ENCODE data around the gene DRAM2.

The DRAM2 gene

GRCh38 chr1:111139956-111140679 is at the start of gene DRAM2, which contains the start of gene CEPT1:
Gene DRAM2 (minus strand): TSS chr1:111140093. CDS start chr1:111131554, 8,539 bp downstream.
Gene CEPT1 (plus strand): TSS chr1:111140223. CDS start chr1:111147715, 7,492 bp downstream.
- DNase-seq: peak; percentile 98

GRCh38 chr1:111184663-111185062 is 44.8 kb upstream of the DRAM2 start:
- DNase-seq: no peak

- no peak for DNase-seq
Observed at GRCh38 chr1:111183308-111184069, 43.6 kb upstream of the DRAM2 start.

DNA sequence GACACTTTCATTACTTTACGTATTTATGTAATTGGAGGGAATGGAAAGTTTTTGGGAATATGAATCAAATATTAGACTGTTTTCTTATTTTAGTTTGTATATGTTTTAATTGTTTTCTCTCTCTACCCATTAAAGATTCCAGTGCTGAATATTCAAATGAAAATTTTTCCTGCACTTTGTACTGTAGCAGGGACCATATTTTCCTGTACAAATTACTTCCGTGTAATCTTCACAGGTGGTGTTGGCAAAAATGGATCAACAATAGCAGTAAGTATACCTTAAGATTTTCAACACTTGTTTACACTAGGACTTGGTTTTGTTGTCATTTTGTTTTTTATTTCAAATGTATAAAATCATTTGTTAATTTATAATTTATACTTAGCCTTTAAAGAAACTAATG is 42.2 kb upstream of the DRAM2 start:
- no peak for DNase-seq

DNA sequence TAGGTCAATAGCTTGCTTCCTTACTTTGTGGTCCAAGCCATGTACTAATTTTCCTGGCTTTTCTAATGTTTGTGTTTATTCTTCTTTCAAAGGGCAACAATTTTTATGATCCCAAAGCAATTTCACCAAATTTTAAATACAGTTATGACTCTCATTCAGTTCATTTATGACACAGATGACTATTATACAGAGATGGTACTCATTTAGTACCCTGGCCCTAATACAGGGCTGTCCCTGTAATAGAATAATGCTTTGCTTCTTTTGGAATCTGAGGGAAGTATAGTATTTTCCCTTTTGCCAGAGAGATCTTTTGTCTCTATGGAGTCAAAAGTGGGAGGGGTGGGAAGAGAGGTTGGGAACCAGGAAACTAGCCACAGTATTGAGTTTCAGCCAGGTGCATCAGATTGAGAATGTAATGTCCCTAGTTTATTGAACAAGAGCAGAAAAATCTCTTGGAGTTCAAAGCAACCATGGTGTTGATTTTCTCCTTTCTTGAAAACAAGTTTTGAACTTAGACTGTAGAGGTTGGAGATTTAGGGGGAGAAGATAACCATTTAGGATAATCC is 40.2 kb upstream of the DRAM2 start:
- peak; percentile 81 for DNase-seq

DNA sequence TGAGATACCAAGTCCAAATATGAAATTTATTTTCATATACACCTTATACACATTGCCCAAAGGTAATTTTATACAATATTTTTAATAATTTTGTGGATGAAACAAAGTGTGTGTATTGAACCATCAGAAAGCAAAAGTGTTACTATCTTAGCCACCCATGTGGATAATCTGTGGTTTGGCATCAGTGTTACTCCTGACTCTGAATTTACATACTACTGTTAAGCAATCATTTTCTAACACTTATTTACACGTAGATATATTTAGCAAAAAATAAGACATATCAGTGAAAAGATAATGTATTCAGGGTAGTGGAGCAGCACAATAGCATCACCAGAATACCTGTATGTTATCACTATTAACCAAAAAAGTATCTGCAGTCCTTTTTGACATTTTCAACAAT is 36.8 kb upstream of the DRAM2 start:
- DNase-seq: no peak

DNA sequence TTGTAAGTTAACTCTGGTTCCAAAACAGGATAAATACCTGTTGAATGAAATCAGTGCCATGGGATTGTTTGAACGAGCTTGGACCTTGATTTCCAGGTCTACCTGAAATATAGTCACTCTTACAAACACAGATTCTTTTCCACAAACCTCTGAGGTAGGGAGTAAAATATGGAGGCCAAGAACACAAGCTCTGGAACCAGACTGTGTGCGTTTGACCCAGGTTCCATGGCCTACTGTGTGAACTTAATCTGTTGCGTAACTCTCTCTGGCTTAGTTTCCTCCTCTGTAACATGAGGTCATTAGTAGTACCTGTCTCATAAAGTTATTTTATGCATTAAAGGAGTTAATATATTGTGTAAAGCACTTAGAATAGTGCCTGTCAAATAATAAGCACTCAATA is 35.5 kb upstream of the DRAM2 start:
- no peak for DNase-seq

DNA sequence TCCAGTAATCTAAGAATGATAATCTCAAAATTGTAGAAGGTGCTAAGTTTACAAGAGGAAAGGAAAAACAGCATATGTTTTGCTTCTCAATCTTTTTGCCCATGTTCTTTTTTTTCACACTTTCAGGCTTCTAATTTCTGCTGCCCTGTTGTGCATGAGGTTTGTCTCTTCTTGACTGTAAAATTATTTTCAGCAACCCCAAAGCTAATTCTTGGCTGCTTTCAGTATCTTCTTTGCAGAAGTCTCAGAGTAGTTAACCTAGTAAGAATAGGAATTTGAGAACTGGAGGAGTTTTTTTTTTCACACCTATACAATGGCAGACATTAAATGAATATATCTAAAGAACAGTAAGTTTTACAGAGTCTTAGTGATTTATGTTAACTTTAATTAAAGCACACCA is 34.2 kb upstream of the DRAM2 start:
- no peak for DNase-seq

GRCh38 chr1:111172463-111172862 is 32.6 kb upstream of the DRAM2 start:
- no peak for DNase-seq

- no peak for DNase-seq
Observed at GRCh38 chr1:111164151-111164550, 24.3 kb upstream of the DRAM2 start.

- DNase-seq: no peak
Observed at GRCh38 chr1:111163363-111163762, 23.5 kb upstream of the DRAM2 start.

DNA sequence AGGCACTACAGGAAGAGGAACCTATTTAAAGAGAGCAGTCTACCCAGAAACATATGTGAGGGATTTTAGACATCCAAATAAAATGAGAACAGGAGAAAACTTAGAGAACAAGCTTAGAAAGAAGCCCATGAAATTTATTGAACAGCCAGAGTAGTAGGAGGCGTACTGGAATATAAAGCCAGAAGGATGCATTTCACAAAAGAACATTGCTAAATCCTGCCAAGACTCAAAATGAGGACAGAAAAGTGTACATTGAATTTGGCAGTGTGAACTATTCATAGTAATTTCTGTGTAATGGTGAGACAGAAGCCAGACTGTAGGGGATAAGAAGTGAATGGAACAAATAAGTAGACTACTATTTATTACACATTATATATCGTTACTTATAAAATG is 22.6 kb upstream of the DRAM2 start:
- DNase-seq: no peak

DNA sequence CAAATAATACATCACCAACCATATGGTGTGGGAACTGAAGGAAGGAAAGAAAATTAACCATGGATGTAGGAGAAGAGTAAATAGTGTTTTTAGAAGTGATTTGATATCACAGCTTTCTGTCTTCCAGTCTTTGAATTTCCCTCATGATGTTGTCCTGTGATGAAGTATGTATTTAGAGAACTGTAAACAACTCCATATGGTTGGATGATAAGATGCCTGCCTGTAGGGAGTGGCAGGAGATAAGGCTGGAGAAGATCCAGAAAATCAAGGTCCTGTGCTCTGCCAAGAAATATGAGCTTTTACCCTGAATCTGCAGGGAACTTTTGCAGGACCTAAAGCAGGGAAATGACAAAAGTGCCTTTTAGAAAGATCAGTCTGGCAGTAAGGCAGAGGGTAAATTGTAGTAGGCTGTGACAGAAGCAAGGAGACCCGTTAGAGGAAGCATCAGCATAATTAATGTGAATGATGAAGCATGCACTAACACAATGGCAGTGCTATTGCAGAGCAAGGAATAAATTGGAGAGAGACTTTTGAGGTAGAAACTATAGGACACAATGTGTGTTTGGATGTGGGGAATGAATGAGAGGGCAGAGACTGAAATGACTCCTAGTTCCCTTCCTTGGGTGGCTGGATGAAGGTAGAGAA is 22.1 kb upstream of the DRAM2 start:
- peak; percentile 19 for DNase-seq

DNA sequence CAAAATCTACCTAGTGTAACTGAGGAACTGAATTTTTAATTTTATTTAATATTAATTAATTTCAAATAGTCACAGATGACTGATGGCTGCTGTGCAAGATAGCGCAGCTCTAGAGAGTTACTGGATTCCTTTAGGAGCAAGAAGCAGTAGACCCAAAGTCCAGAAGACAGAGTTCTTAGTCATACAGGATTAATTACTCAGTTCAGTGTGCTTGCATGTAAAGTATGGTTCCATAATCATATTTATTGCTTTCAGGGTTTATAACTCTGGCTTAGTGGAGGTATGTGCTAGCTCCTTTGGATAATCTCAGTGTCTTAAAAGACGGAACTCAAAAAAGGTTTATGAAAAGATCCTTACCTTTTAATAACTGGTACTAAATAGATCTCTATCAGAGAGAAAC is 17.5 kb upstream of the DRAM2 start:
- DNase-seq: no peak

GRCh38 chr1:111154021-111154999 is 14.4 kb upstream of the DRAM2 start:
- no peak for DNase-seq

DNA sequence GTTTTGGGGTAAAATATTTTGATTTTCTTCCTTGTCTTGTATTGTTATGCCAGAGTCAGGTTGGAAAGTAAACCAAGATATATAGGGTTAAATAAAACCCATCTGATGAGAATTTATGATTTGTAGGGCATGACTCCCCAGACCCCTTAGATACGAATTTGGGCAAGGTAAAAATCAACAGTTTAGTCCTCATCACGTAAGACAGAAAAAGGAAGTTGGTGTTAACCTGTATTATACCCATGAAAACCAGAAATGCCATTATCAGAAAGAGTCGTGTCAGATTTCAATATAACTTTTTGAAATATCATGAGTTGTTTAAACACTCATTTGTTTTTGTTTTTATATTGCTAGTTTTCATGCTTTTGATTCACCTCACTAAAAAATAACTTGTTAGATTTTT is 11.9 kb upstream of the DRAM2 start:
- DNase-seq: no peak

- DNase-seq: no peak
Observed at GRCh38 chr1:111148376-111148881, 8.5 kb upstream of the DRAM2 start.

DNA sequence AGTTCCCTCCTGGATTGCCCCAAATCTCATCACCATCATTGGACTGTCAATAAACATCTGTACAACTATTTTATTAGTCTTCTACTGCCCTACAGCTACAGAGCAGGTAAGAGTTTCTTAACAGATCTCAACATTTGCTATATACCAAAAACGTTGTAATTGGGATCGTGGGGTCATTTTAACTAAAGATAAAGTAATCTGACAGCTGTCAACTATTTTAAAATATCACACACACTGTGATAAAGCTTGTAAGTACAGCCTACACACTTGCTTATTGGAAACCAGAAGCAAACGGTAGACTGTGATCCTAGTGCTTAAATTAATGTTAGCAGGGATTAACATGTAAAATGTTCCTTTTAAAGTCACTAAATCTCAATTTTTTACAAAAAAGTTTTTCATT is 8.1 kb upstream of the DRAM2 start:
- DNase-seq: no peak

GRCh38 chr1:111145963-111146768 is 6.3 kb upstream of the DRAM2 start:
- no peak for DNase-seq

- DNase-seq: no peak
Observed at GRCh38 chr1:111145542-111145941, 5.6 kb upstream of the DRAM2 start.

GRCh38 chr1:111142356-111142975 is 2.6 kb upstream of the DRAM2 start:
- DNase-seq: no peak

All from DMS53 (cell line).